ENCODE results near the gene DNAH1. TPM values are rescaled to one million over a fixed set of nuclear protein-coding genes. Genes with fewer than 3 reads are reported as not detected.

DNAH1 gene
- total RNA-seq, 2 experiments from 2014 or later, result 5.8 to 14.2 TPM

DNA sequence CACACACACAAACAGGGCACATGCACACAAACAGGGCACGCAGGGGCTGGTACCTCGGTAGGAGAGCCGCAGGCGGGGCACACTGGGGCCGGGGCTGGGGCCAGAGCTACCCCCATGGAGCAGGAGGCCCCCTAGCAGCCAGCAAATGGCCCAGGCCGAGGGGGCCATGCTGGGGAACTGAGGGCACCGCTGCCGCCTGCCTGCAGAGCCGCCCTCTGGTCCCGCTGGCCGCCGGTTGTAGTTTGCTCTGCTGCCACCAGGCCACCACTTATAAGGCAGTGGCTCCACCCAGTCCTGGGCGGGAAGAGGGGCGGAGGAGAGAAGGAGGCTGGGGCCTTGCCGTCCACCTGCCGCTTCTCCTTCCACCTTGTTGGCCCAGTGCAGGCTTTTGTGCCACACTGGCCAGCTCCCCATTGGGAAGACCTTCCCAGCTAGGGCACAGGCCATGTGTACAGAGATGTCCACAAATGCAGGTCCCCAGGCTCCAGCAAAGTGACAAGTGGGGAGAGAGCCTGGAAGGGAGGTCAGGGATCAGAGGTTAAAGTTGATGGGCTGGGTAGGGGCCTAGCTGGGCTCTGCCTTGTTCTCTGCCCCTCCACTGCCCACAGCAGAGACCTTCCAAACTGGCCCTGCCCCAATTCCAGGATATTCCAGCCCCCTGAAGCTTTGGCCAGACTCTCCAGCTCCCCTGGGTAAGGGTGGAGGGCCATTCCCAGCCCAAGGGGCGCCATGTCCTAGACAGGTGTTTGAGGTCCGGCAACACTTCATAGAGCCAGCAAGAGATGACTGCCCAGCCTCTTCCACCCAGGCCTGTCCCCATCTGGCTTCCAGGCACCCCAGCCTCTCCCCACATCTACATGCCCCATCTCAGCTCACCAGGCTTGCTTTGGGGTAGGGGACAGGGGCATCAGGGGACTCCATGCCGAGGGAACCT lies 129.0 kb downstream of the DNAH1 start, which contains the start of gene SEMA3G:
Gene SEMA3G, minus strand, starts transcription at position 244 of the 934 bp plus-strand sequence. Its CDS starts 76 bp downstream, at position 168.
- Histone ChIP-seq H3K9me3 (ENCODE audit: low read length) (no peaks in the 10 kb centered on the region), H4K20me1 (ENCODE audit: insufficient read depth, low read length) (no peaks in the 10 kb centered on the region), H3K27ac (ENCODE audit: low read depth, low read length, poor library complexity, severe bottlenecking) (no peak within 1 kb of the TSS), H2AFZ (ENCODE audit: low read length) (no peak within 1 kb of the TSS), H3K36me3 (ENCODE audit: insufficient read depth, low read length) (no peaks in the 10 kb centered on the region), H3K9me2 (ENCODE audit: insufficient read depth, low read length) (no peaks in the 10 kb centered on the region), H3K4me3 (ENCODE audit: low read depth, low read length, poor library complexity, severe bottlenecking) (no peak within 1 kb of the TSS), H3K4me1 (ENCODE audit: insufficient read depth, low read length, poor library complexity, severe bottlenecking) (no peaks in the 10 kb centered on the region), H3K4me2 (ENCODE audit: low read length) (peak within 1 kb of the TSS; percentile 18; the same call in 1 of the 2 replicates), H3K79me2 (ENCODE audit: insufficient read depth, low read depth, low read length) (no peaks in the 10 kb centered on the region)
- ChIA-PET CTCF (ENCODE audit: unreplicated experiment) (interaction anchor here (0.6 to 1.0 kb wide), 2 partner anchors 33 to 60 kb away, joined by 4 read pairs; no protein-coding TSS in a partner anchor), POLR2A (no interaction called here)
- no peak for TF ChIP-seq EZH2phosphoT487 (IDR thresholded peaks at IDR 0.05; ENCODE audit: borderline replicate concordance, low read depth, low read length)
- TF ChIP-seq, protein P1, sequence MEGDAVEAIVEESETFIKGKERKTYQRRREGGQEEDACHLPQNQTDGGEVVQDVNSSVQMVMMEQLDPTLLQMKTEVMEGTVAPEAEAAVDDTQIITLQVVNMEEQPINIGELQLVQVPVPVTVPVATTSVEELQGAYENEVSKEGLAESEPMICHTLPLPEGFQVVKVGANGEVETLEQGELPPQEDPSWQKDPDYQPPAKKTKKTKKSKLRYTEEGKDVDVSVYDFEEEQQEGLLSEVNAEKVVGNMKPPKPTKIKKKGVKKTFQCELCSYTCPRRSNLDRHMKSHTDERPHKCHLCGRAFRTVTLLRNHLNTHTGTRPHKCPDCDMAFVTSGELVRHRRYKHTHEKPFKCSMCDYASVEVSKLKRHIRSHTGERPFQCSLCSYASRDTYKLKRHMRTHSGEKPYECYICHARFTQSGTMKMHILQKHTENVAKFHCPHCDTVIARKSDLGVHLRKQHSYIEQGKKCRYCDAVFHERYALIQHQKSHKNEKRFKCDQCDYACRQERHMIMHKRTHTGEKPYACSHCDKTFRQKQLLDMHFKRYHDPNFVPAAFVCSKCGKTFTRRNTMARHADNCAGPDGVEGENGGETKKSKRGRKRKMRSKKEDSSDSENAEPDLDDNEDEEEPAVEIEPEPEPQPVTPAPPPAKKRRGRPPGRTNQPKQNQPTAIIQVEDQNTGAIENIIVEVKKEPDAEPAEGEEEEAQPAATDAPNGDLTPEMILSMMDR (conservative IDR thresholded peaks at IDR 0.05; ENCODE audit: low read length), result peak; percentile 48
- DNase-seq (ENCODE audit: low spot score), result peak; percentile 72
- intact Hi-C loops (cut with micrococcal nuclease; ENCODE audit: unreplicated experiment), result loop anchor here (5.0 to 10.0 kb wide), 3 partner anchors 70 to 443 kb away; partner anchors contain the start of gene TLR9
- BruUV-seq (replicated peaks), result no TSS peak

DNA sequence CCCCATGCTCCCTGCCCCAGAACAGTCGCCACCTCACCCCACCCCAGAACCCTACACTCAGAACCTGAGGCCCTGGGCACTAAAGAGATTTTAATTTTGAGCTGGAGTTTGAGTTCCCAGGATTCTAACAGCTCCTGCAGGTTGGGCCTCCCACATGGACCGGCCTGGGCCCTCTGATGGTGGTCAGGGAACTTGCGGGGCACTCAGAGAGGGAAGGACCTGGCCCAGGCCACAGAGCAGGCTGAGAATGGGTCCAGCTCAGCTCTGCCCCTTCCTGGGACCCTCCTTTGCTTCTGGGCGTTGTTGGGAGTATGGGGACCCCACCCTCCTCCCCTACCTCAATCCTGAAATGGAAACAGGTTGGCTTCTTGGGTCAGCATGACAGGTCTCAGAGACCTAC lies 129.9 kb downstream of the DNAH1 start:
- no TSS peak for BruUV-seq (replicated peaks)
- TF ChIP-seq, protein P1 (conservative IDR thresholded peaks at IDR 0.05; ENCODE audit: low read length), result no peak
- no peak for TF ChIP-seq EZH2phosphoT487 (IDR thresholded peaks at IDR 0.05; ENCODE audit: borderline replicate concordance, low read depth, low read length)
- Histone ChIP-seq H3K4me1 (ENCODE audit: insufficient read depth, low read length, poor library complexity, severe bottlenecking) (no peaks in the 10 kb centered on the region), H2AFZ (ENCODE audit: low read length) (no peak overlapping the region), H3K9me3 (ENCODE audit: low read length) (no peaks in the 10 kb centered on the region), H3K79me2 (ENCODE audit: insufficient read depth, low read depth, low read length) (no peaks in the 10 kb centered on the region), H3K4me2 (ENCODE audit: low read length) (no peak overlapping the region), H4K20me1 (ENCODE audit: insufficient read depth, low read length) (no peaks in the 10 kb centered on the region), H3K27ac (ENCODE audit: low read depth, low read length, poor library complexity, severe bottlenecking) (no peak overlapping the region), H3K9me2 (ENCODE audit: insufficient read depth, low read length) (no peaks in the 10 kb centered on the region), H3K4me3 (ENCODE audit: low read depth, low read length, poor library complexity, severe bottlenecking) (no peak overlapping the region), H3K36me3 (ENCODE audit: insufficient read depth, low read length) (no peaks in the 10 kb centered on the region)
- DNase-seq (ENCODE audit: low spot score), result no peak
- ChIA-PET CTCF (ENCODE audit: unreplicated experiment) (interaction anchor here (0.6 kb wide), 1 partner anchor 34 kb away, joined by 4 read pairs; no protein-coding TSS in a partner anchor), POLR2A (interaction anchor here (2.9 kb wide), 1 partner anchor 33 kb away, joined by 8 read pairs; no protein-coding TSS in a partner anchor)
- intact Hi-C loops (cut with micrococcal nuclease; ENCODE audit: unreplicated experiment), result loop anchor here (5.0 to 10.0 kb wide), 3 partner anchors 71 to 444 kb away; partner anchors contain the start of gene TLR9
